Astrocyte (in vitro differentiated cells and primary cell): ENCODE measurements around the gene TMCC1. TPM values are rescaled to one million over a fixed set of nuclear protein-coding genes. Genes with fewer than 3 reads are reported as not detected.

Experiments
- DNase-seq: peaks from one replicate; pipeline ENCODE4 v3.0.0-alpha.2; 2010; ENCODE audit warnings: low read depth
- FAIRE-seq: peaks from 2 replicates; lab custom pipeline; 2011; peaks lifted over from hg19 to GRCh38; lab: Jason Lieb, UNC
- H2AFZ ChIP-seq: 2 replicates; pipeline ENCODE4 v1.6.0; 2012; ENCODE audit warnings: low read depth, low read length, inconsistent platforms
- H3K27ac ChIP-seq: 2 replicates; pipeline ENCODE4 v1.5.1; 2011; ENCODE audit warnings: low read depth, low read length, inconsistent platforms
- H3K27me3 ChIP-seq: 2 replicates; pipeline ENCODE4 v1.6.0; 2011; ENCODE audit warnings: low read length, inconsistent platforms; ENCODE audit not compliant: insufficient read depth
- H3K36me3 ChIP-seq: 2 replicates; pipeline ENCODE4 v1.5.1; 2011; ENCODE audit warnings: low read length, inconsistent platforms; ENCODE audit not compliant: insufficient read depth
- H3K4me1 ChIP-seq: 2 replicates; pipeline ENCODE4 v1.5.1; 2011; ENCODE audit warnings: low read length, inconsistent platforms; ENCODE audit not compliant: insufficient read depth
- H3K4me2 ChIP-seq: 2 replicates; pipeline ENCODE4 v1.6.0; 2012; ENCODE audit warnings: low read length, inconsistent platforms
- H3K4me3 ChIP-seq: 2 replicates; pipeline ENCODE4 v1.5.1; 2011; ENCODE audit warnings: low read depth, mild to moderate bottlenecking, low read length, inconsistent platforms; ENCODE audit not compliant: insufficient read depth
- H3K79me2 ChIP-seq: 2 replicates; pipeline ENCODE4 v1.6.0; 2012; ENCODE audit warnings: mild to moderate bottlenecking, low read length, inconsistent platforms; ENCODE audit not compliant: insufficient read depth
- H3K9ac ChIP-seq: 2 replicates; pipeline ENCODE4 v1.6.0; 2012; ENCODE audit warnings: mild to moderate bottlenecking, low read length, inconsistent platforms
- H3K9me3 ChIP-seq: 2 replicates; pipeline ENCODE4 v1.5.1; 2012; ENCODE audit warnings: low read depth, mild to moderate bottlenecking, low read length, inconsistent platforms; ENCODE audit not compliant: insufficient read depth
- H4K20me1 ChIP-seq: 2 replicates; pipeline ENCODE4 v1.6.0; 2012; ENCODE audit warnings: low read length, inconsistent platforms; ENCODE audit not compliant: insufficient read depth
- H3K27ac Mint-ChIP-seq: one replicate; pipeline ENCODE4 v1.8.0; 2021; ENCODE audit warnings: mild to moderate bottlenecking, mixed read lengths; ENCODE audit not compliant: unreplicated experiment
- H3K27me3 Mint-ChIP-seq: one replicate; pipeline ENCODE4 v1.8.0; 2021; ENCODE audit warnings: low read depth, mixed read lengths; ENCODE audit not compliant: unreplicated experiment
- H3K36me3 Mint-ChIP-seq: one replicate; pipeline ENCODE4 v1.8.0; 2021; ENCODE audit warnings: low read depth, mixed read lengths; ENCODE audit not compliant: unreplicated experiment
- H3K4me1 Mint-ChIP-seq: one replicate; pipeline ENCODE4 v1.8.0; 2021; ENCODE audit warnings: low read depth, mixed read lengths; ENCODE audit not compliant: unreplicated experiment
- H3K4me3 Mint-ChIP-seq: one replicate; pipeline ENCODE4 v1.8.0; 2021; ENCODE audit warnings: mild to moderate bottlenecking, moderate library complexity, mixed read lengths; ENCODE audit not compliant: unreplicated experiment
- H3K9me3 Mint-ChIP-seq: one replicate; pipeline ENCODE4 v1.8.0; 2021; ENCODE audit warnings: mild to moderate bottlenecking, mixed read lengths; ENCODE audit not compliant: unreplicated experiment
- CTCF ChIP-seq: IDR thresholded peaks from 2 replicates; pipeline ENCODE4 v1.5.1; 2011; ENCODE audit warnings: low read depth, mild to moderate bottlenecking, inconsistent platforms, low read length, moderate library complexity; ENCODE audit not compliant: insufficient read depth
- EZH2 ChIP-seq: IDR thresholded peaks from 2 replicates; pipeline ENCODE4 v1.6.1; 2012; ENCODE audit warnings: mild to moderate bottlenecking, low read length, inconsistent platforms; ENCODE audit not compliant: insufficient read depth
- total RNA-seq: library from RNA; stranded (reverse); gene quantifications from 2 replicates; pipeline ENCODE4 v1.2.1, GENCODE V29; 2021

TMCC1 gene
- total RNA-seq, 1 donor from 2014 or later, result 37.9 TPM

- Mint-ChIP-seq H3K4me3 (no peak overlapping the region), H3K27ac (no peak overlapping the region), H3K4me1 (peaks cover 5% of the 10 kb centered on the region), H3K27me3 (no peaks in the 10 kb centered on the region), H3K36me3 (peaks cover 10% of the 10 kb centered on the region), H3K9me3 (no peaks in the 10 kb centered on the region)
- FAIRE-seq (no peak), DNase-seq (no peak)
- Histone ChIP-seq H3K9ac (no peak overlapping the region), H3K79me2 (no peaks in the 10 kb centered on the region), H4K20me1 (peaks cover 18% of the 10 kb centered on the region), H3K4me2 (no peak overlapping the region), H3K27me3 (no peaks in the 10 kb centered on the region), H2AFZ (no peak overlapping the region), H3K27ac (no peak overlapping the region), H3K4me1 (no peaks in the 10 kb centered on the region), H3K4me3 (no peak overlapping the region), H3K9me3 (no peaks in the 10 kb centered on the region), H3K36me3 (peaks cover 4% of the 10 kb centered on the region)
- no peak for TF ChIP-seq EZH2
- TF ChIP-seq CTCF, result no peak
Measured at GRCh38 chr3:129673897-129674797, 219.4 kb downstream of the TMCC1 start.

GRCh38 chr3:129673012-129673411 lies 220.5 kb downstream of the TMCC1 start:
- no peak for FAIRE-seq
- H3K4me3 Mint-ChIP-seq, result no peak overlapping the region
- Histone ChIP-seq H3K4me3 (no peak overlapping the region), H3K79me2 (no peaks in the 10 kb centered on the region), H3K27me3 (no peaks in the 10 kb centered on the region), H3K36me3 (peaks cover 4% of the 10 kb centered on the region), H3K27ac (no peak overlapping the region), H3K4me2 (no peak overlapping the region), H3K4me1 (no peaks in the 10 kb centered on the region), H3K9ac (no peak overlapping the region), H4K20me1 (peaks cover 18% of the 10 kb centered on the region), H2AFZ (no peak overlapping the region), H3K9me3 (no peaks in the 10 kb centered on the region)
- H3K27me3 Mint-ChIP-seq, result no peaks in the 10 kb centered on the region
- H3K4me1 Mint-ChIP-seq, result peaks cover 5% of the 10 kb centered on the region
- H3K36me3 Mint-ChIP-seq, result peaks cover 10% of the 10 kb centered on the region
- no peak for TF ChIP-seq CTCF
- TF ChIP-seq EZH2, result no peak
- DNase-seq, result no peak
- H3K9me3 Mint-ChIP-seq, result no peaks in the 10 kb centered on the region
- no peak overlapping the region for H3K27ac Mint-ChIP-seq

GRCh38 chr3:129672412-129672811 lies 221.1 kb downstream of the TMCC1 start:
- Histone ChIP-seq H3K36me3 (peaks cover 4% of the 10 kb centered on the region), H3K9me3 (no peaks in the 10 kb centered on the region), H4K20me1 (peaks cover 18% of the 10 kb centered on the region), H3K4me2 (no peak overlapping the region), H3K79me2 (no peaks in the 10 kb centered on the region), H3K4me3 (no peak overlapping the region), H3K27me3 (no peaks in the 10 kb centered on the region), H2AFZ (no peak overlapping the region), H3K27ac (no peak overlapping the region), H3K9ac (no peak overlapping the region), H3K4me1 (no peaks in the 10 kb centered on the region)
- TF ChIP-seq CTCF, result no peak
- TF ChIP-seq EZH2, result no peak
- H3K27ac Mint-ChIP-seq, result no peak overlapping the region
- FAIRE-seq (no peak), DNase-seq (no peak)
- H3K36me3 Mint-ChIP-seq, result peaks cover 10% of the 10 kb centered on the region
- H3K27me3 Mint-ChIP-seq, result no peaks in the 10 kb centered on the region
- peaks cover 5% of the 10 kb centered on the region for H3K4me1 Mint-ChIP-seq
- H3K9me3 Mint-ChIP-seq, result no peaks in the 10 kb centered on the region
- no peak overlapping the region for H3K4me3 Mint-ChIP-seq
